B cell (primary cell): ENCODE data around the gene TRIO. TPM values are rescaled to one million over a fixed set of nuclear protein-coding genes. Genes with fewer than 3 reads are reported as not detected.

Experiments used
- ATAC-seq: fragments of 200-7000 bp; cut with Tn5 transposase; one replicate; pipeline ENCODE4 v1.10.0; 2021; ENCODE audit warnings: low read depth, mild to moderate bottlenecking, moderate number of reproducible peaks, moderate library complexity
- CTCF ChIA-PET: fragments of 350-600 bp; sonication (Branson Sonifier 250); formaldehyde crosslinking; loops from one replicate; lab custom pipeline; 2021; ENCODE audit warnings: antibody characterized with exemption, inconsistent platforms; lab: Charles Lee
- POLR2A ChIA-PET: fragments of 350-600 bp; sonication (Branson Sonifier 250); formaldehyde crosslinking; loops from one replicate; lab custom pipeline; 2021; ENCODE audit warnings: antibody characterized with exemption; lab: Charles Lee
- DNase-seq: peaks from one replicate; pipeline ENCODE4 v3.0.0; 2013
- H2AFZ ChIP-seq: 2 replicates; pipeline ENCODE4 v1.6.1; 2012; ENCODE audit warnings: mild to moderate bottlenecking, low read depth, low read length; ENCODE audit not compliant: insufficient read depth, poor library complexity, severe bottlenecking
- H3K27ac ChIP-seq, 2 donors: 1 replicate in 1 of 2; 2 replicates in 1 of 2; pipeline ENCODE4 v1.5.1; 2012 to 2013; ENCODE audit warnings: low read length in 2 of 2, mild to moderate bottlenecking in 2 of 2, moderate library complexity in 1 of 2
- H3K27me3 ChIP-seq, 4 experiments: fragments of 200-600 bp in 1 of 4; sonication (generic) in 1 of 4; replicated peaks in 1 of 4; 1 replicate in 2 of 4; 2 replicates in 2 of 4; pipeline versions ENCODE4 v1.6.1 to v1.7.0; 2013 to 2016; ENCODE audit warnings: low read length in 3 of 4, mild to moderate bottlenecking in 2 of 4, mixed read lengths in 1 of 4, moderate library complexity in 1 of 4; ENCODE audit not compliant: insufficient read depth in 4 of 4, control insufficient read depth in 3 of 4; ENCODE audit errors: control extremely low read depth in 1 of 4
- H3K36me3 ChIP-seq, 2 experiments: replicated peaks in 1 of 2; 1 replicate in 1 of 2; 2 replicates in 1 of 2; pipeline versions ENCODE4 v1.6.1 to v1.7.1; 2013; ENCODE audit warnings: low read length in 1 of 2; ENCODE audit not compliant: insufficient read depth in 2 of 2, control insufficient read depth in 1 of 2; ENCODE audit errors: control extremely low read depth in 1 of 2, extremely low read depth in 1 of 2
- H3K4me1 ChIP-seq, 2 donors: fragments of 200-600 bp in 1 of 2; sonication (generic) in 1 of 2; 1 replicate in 1 of 2; 2 replicates in 1 of 2; pipeline versions ENCODE4 v1.5.1 to v1.6.1; 2013 to 2017; ENCODE audit warnings: low read length in 2 of 2; ENCODE audit not compliant: control insufficient read depth in 2 of 2, insufficient read depth in 2 of 2
- H3K4me2 ChIP-seq: replicated peaks from 2 replicates; pipeline ENCODE3; 2012; ENCODE audit warnings: mild to moderate bottlenecking, low read depth, low read length; ENCODE audit not compliant: poor library complexity, severe bottlenecking
- H3K4me3 ChIP-seq, 5 experiments: fragments of 200-600 bp in 1 of 5; sonication (generic) in 1 of 5; 1 replicate in 3 of 5; 2 replicates in 2 of 5; pipeline versions ENCODE4 v1.5.1 to v1.7.0; 2011 to 2016; ENCODE audit warnings: low read length in 4 of 5, mild to moderate bottlenecking in 4 of 5, low read depth in 2 of 5, control low read depth in 1 of 5, moderate library complexity in 1 of 5; ENCODE audit not compliant: insufficient read depth in 1 of 5; ENCODE audit errors: control extremely low read depth in 1 of 5, extremely low read depth in 1 of 5
- H3K79me2 ChIP-seq: fragments of 200-600 bp; sonication (generic); one replicate; pipeline ENCODE4 v1.6.0; 2016; ENCODE audit warnings: low read length; ENCODE audit not compliant: control insufficient read depth, insufficient read depth
- H3K9ac ChIP-seq: fragments of 200-600 bp; sonication (generic); 2 replicates; pipeline ENCODE4 v1.6.1; 2017; ENCODE audit warnings: mild to moderate bottlenecking, low read length, moderate library complexity
- H3K9me3 ChIP-seq, 3 donors: one replicate each; pipeline versions ENCODE4 v1.6.1 to v1.7.1; 2013; ENCODE audit warnings: low read length in 2 of 3; ENCODE audit not compliant: control insufficient read depth in 2 of 3, insufficient read depth in 1 of 3; ENCODE audit errors: control extremely low read depth in 1 of 3
- H4K20me1 ChIP-seq: 2 replicates; pipeline ENCODE4 v1.6.0; 2012; ENCODE audit warnings: mild to moderate bottlenecking, low read length; ENCODE audit not compliant: insufficient read depth, control insufficient read depth, poor library complexity, severe bottlenecking
- H3K27ac Mint-ChIP-seq: one replicate; pipeline ENCODE4 v1.8.0; 2021; ENCODE audit warnings: mixed read lengths
- H3K27me3 Mint-ChIP-seq: one replicate; pipeline ENCODE4 v1.8.0; 2021; ENCODE audit warnings: mixed read lengths
- H3K4me1 Mint-ChIP-seq: one replicate; pipeline ENCODE4 v1.8.0; 2021; ENCODE audit warnings: mixed read lengths
- H3K4me3 Mint-ChIP-seq: one replicate; pipeline ENCODE4 v1.8.0; 2021; ENCODE audit warnings: mixed read lengths
- H3K9me3 Mint-ChIP-seq: one replicate; pipeline ENCODE4 v1.8.0; 2022; ENCODE audit warnings: mixed read lengths; ENCODE audit not compliant: insufficient read depth
- CTCF ChIP-seq: fragments of 200-600 bp; IDR thresholded peaks from one replicate; pipeline ENCODE4 v1.8.0; 2022; ENCODE audit warnings: antibody characterized with exemption, mild to moderate bottlenecking
- EZH2 ChIP-seq: IDR thresholded peaks from 2 replicates; pipeline ENCODE4 v1.6.1; 2012; ENCODE audit warnings: borderline replicate concordance, low read depth, mild to moderate bottlenecking, moderate library complexity, low read length; ENCODE audit not compliant: insufficient read depth, poor library complexity, severe bottlenecking
- WGBS: methylation state at CpG from one replicate; pipeline ENCODE4 v1.1.5; 2013; ENCODE audit warnings: missing lambda C conversion rate; ENCODE audit not compliant: insufficient coverage; 5-methylcytosine and 5-hydroxymethylcytosine counted together
- intact Hi-C: fragments of 100-400 bp; cut with micrococcal nuclease; formaldehyde crosslinking; loops from one replicate; pipeline ENCODE4 v1.10.0; 2022
- polyA plus RNA-seq: library from polyadenylated mRNA; depleted of rRNA; stranded (reverse); fragments of >200 nt; gene quantifications from 2 replicates; pipeline ENCODE4 v1.2.3, GENCODE V29; 2012
- total RNA-seq, 2 donors: library from RNA; stranded (reverse); fragments of 120-200 nt in 1 of 2; gene quantifications; 1 replicate in 1 of 2; 2 replicates in 1 of 2; pipeline versions ENCODE4 v1.2.3 to v1.2.4, GENCODE V29; 2013 to 2022

Gene TRIO
- total and polyA plus RNA-seq, 2 donors (not counting 1 experiment from before 2014, with no cell fraction given): 90.5 to 479 TPM

- DNase-seq (no peak), ATAC-seq (no peak)
- H3K27me3 Mint-ChIP-seq: peaks cover 3% of the 10 kb centered on the region
- no peaks in the 10 kb centered on the region for H3K4me1 Mint-ChIP-seq
- TF ChIP-seq EZH2 (no peak), CTCF (no peak)
- no peak overlapping the region for H3K4me3 ChIP-seq
- no peaks in the 10 kb centered on the region for H4K20me1 ChIP-seq
- H3K36me3 ChIP-seq: no peaks in the 10 kb centered on the region
- 100% methylated on average over 4 of the region's 4 CpGs for WGBS
- H3K9me3 Mint-ChIP-seq: no peaks in the 10 kb centered on the region
- intact Hi-C loops: no loop called here
- no peak overlapping the region for H2AFZ ChIP-seq
- no peak overlapping the region for H3K4me3 Mint-ChIP-seq
- no peak overlapping the region for H3K9ac ChIP-seq
- no peaks in the 10 kb centered on the region for H3K4me1 ChIP-seq
- no peaks in the 10 kb centered on the region for H3K9me3 ChIP-seq
- H3K27ac ChIP-seq: no peak overlapping the region
- no peaks in the 10 kb centered on the region for H3K27me3 ChIP-seq
- no peaks in the 10 kb centered on the region for H3K79me2 ChIP-seq
- POLR2A ChIA-PET: interaction anchor here (0.6 kb wide), 1 partner anchor 367 kb away, joined by 5 read pairs; no protein-coding TSS in a partner anchor
- H3K27ac Mint-ChIP-seq: no peak overlapping the region
- CTCF ChIA-PET: interaction anchor here (0.6 kb wide), 1 partner anchor 155 kb away, joined by 3 read pairs; no protein-coding TSS in a partner anchor
- H3K4me2 ChIP-seq: no peak overlapping the region
Measured at GRCh38 chr5:14114615-14115251, 28.4 kb upstream of the TRIO start.

- H3K9me3 Mint-ChIP-seq: no peaks in the 10 kb centered on the region
- ATAC-seq: no peak
- ChIA-PET POLR2A (no interaction called here), CTCF (interaction anchor here (0.6 kb wide), 1 partner anchor 154 kb away, joined by 3 read pairs; no protein-coding TSS in a partner anchor)
- Histone ChIP-seq H3K9me3 (no peaks in the 10 kb centered on the region), H4K20me1 (no peaks in the 10 kb centered on the region), H3K4me3 (no peak overlapping the region), H3K9ac (no peak overlapping the region), H3K4me2 (no peak overlapping the region), H3K36me3 (no peaks in the 10 kb centered on the region), H3K79me2 (no peaks in the 10 kb centered on the region), H2AFZ (no peak overlapping the region), H3K27me3 (no peaks in the 10 kb centered on the region), H3K27ac (no peak overlapping the region), H3K4me1 (no peaks in the 10 kb centered on the region)
- intact Hi-C loops: no loop called here
- no peaks in the 10 kb centered on the region for H3K4me1 Mint-ChIP-seq
- peaks cover 3% of the 10 kb centered on the region for H3K27me3 Mint-ChIP-seq
- no peak overlapping the region for H3K4me3 Mint-ChIP-seq
- WGBS: 98% methylated on average over 6 of the region's 7 CpGs
- DNase-seq: no peak
- no peak overlapping the region for H3K27ac Mint-ChIP-seq
- TF ChIP-seq CTCF (no peak), EZH2 (no peak)
Measured at GRCh38 chr5:14115323-14115895, 27.7 kb upstream of the TRIO start.
